ENCODE data around the gene CDH15.
"Not testable (repeated sequence)": the region's sequence is repeated elsewhere in the genome, so short reads cannot be mapped to it uniquely, and the experiment has no call there.

The CDH15 gene

GRCh38 chr16:89172528-89173173 is 1.1 kb downstream of the CDH15 start:
- DNase-seq (ENCODE audit: low read depth), result no peak

- DNase-seq (ENCODE audit: low read depth), result no peak
Measured at GRCh38 chr16:89173174-89173921, 1.8 kb downstream of the CDH15 start.

DNA sequence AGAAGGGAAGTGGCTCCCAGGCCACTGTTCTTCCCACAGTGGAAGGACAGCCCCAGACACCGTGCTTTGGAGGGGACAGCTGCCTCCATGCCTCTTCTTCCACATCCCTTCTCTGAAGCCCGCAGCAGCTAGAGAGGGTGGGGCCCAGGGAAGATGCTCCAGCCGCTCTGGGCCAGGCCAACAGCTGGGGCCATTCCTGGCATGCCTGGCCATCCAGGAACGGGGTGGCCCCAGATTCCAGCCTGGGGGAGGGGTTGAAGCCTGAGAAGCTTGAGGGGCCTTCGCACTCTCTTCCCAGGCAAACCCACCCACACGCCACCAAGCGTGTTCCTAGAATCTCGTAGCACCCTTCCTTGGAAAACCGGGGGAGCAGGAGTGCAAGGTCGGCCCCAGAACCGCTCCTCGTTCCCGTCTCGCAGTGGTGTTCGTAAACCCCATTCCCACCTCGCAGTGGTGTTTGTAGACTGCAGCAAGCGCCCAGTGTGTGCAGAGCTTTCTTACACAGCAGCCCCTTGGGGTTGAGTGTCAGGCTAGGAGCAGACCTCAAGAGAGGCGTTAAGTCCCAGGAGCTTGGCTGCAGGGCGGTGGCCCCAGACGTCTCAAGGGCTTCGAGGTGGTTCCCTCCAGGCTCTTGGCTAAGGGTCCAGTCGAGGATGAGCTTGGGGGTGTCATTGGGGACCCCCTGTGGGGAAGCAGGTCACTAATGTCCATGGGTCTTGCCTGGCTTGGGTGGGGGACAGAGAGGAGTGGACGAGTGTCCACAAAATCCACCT is 2.7 kb downstream of the CDH15 start:
- DNase-seq (ENCODE audit: low read depth), result no peak

GRCh38 chr16:89174877-89175276 is 3.3 kb downstream of the CDH15 start:
- DNase-seq (ENCODE audit: low read depth), result no peak

- no peak for DNase-seq (ENCODE audit: low read depth)
Measured at GRCh38 chr16:89175280-89176146, 4.0 kb downstream of the CDH15 start.

- no peak for DNase-seq (ENCODE audit: low read depth)
Measured at GRCh38 chr16:89176147-89176690, 4.7 kb downstream of the CDH15 start.

- DNase-seq (ENCODE audit: low read depth), result no peak
Measured at GRCh38 chr16:89176717-89177116, 5.2 kb downstream of the CDH15 start.

DNA sequence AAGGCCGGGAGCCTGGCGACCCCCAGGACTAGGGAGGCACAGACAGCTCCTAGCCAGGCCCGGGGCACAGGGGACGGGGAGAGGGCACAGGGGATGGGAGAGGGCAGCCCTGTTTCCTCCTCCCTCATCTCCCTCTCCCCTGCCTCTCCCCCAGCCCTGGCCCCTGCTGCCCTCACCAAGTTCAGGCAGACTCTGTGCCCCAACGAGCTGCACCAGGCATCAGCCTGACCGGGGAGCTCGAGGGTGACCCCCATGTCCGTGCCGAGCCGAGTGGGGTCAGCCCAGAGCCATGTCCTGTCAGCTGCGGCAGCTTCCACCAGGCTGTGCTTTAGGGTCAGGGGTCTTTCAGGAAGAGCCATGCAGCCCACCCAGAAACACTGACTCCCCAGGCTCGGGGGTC is 6.0 kb downstream of the CDH15 start:
- DNase-seq (ENCODE audit: low read depth), result no peak

DNA sequence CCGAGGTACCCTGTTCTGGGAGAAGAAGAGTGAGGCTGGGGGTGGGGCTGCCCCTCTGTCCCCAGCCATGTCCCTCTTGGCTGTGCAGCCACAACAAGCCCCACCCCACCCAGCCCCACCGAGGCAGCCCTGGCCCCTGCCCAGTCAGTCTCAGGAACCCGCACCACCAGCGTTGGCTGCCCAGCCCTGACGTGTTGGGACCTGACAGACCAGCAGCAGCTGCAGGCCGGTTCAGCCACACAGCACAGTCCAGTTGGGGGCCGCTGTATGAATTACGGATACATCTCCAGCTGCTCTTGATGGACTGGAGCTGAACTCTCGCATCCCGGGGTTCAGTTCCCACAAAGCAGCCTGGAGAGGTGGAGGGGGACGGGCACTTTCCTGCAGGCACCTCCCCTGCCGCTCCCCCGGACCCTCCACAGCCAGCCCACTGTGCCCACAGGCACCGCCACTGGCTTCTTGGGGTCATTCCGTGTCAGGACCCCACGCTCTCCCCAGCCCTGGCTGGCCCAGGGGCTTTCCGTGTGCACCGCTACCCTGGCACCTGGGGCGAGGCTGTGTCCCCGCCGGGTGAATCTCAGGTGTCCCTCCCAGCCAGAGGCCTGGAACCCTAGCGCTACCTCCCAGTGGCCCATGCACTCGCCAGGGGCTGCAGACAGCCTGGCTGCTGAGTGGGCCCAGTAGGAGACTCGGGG is 7.1 kb downstream of the CDH15 start:
- no peak for DNase-seq (ENCODE audit: low read depth)

DNA sequence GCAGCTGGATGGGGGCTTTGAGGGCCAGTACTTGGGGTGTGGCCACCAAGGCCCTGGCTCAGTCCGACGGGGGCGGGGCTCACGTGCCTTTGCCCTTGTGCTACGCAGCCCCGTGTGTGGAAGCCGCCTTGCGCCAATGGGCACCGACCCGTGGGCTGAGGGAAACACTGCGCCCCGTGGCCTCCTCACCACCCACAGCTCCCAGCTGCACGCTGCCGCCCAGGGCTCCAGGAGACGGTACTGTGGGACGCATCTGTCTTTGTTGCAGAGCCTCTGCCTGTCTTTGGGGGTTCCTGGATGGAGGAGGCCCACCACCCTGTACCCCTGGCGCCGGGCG is 7.6 kb downstream of the CDH15 start:
- no peak for DNase-seq (ENCODE audit: low read depth)

DNA sequence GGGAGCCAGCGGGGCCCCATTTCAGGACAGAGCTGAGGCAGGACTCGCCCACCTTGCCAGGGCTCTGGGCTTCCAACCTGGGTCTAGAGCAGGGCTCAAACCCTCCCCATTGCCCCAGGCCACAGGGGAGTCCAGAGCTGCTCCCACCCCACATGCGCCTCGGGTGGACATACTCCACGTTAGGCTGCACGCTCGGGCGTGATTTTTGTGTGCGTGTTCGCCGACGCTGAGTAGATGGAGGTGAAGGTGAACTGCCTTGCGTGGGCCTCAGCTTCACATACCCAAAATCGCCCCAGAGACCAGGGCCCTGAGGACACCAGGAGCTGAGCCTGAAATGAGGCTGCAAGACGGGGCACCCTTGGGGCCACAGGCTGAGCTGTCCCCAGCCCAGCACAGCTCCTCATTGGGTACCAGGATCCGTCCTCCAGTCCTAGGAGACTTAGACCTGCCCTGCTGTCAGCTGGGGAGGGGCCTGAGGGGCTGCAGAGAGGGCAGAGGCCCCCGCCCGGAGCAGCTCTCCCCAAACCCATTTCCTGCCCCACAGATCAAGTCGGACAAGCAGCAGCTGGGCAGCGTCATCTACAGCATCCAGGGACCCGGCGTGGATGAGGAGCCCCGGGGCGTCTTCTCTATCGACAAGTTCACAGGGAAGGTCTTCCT is 8.2 kb downstream of the CDH15 start:
- DNase-seq (ENCODE audit: low read depth), result no peak

DNA sequence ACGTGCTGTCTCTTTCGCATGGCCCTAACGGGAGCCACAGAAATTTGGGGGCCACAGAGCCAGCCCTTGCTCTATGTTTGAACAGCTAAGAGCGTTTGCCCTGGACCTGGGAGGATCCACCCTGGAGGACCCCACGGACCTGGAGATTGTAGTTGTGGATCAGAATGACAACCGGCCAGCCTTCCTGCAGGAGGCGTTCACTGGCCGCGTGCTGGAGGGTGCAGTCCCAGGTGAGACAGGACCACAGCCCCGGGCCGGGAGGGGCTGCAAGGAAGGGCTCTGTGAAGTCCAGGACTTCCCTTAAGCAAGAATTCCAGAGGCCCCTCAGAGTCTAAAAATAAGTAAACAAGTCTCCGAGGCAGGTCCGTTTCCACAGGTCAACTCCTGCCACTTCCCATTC is 11.9 kb downstream of the CDH15 start:
- DNase-seq (ENCODE audit: low read depth), result no peak

- no peak for DNase-seq (ENCODE audit: low read depth)
Measured at GRCh38 chr16:89183975-89184676, 12.6 kb downstream of the CDH15 start.

- DNase-seq (ENCODE audit: low read depth), result no peak
Measured at GRCh38 chr16:89184677-89184932, 13.1 kb downstream of the CDH15 start.

DNA sequence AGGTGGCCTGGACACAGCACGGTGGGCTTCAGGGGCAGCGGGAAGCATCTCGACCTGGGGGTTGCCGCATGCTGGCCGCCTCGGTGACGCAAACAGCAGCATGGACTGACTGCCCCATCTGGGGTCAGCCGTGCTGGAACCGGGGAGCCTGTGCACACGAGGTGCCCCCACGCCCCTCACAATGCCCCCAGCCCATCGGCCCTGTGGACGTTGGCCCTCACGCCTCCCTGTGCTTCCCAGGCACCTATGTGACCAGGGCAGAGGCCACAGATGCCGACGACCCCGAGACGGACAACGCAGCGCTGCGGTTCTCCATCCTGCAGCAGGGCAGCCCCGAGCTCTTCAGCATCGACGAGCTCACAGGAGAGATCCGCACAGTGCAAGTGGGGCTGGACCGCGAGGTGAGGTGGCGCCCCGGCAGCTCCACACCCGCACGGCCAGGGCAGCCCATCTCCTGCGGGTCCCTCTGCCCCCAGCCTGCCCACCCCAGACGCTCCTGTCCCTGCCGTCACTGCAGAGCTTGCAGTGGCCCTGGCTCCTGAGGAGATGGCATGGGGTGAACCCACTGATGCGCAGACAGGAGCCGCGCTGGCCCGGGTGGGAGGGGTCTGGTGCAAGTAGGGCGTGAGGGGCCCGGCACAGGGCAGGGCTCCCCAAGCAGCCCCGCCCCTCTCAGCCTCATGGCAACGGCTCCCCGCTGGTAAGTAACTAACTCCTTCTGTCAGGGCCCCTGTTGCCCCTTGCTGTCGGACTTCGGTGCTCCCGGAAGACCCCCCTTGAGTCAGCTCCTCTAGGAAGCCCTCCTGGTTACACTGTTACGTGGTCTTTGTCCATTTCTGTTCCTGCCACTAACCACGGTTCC is 13.6 kb downstream of the CDH15 start:
- DNase-seq (ENCODE audit: low read depth), result no peak

DNA sequence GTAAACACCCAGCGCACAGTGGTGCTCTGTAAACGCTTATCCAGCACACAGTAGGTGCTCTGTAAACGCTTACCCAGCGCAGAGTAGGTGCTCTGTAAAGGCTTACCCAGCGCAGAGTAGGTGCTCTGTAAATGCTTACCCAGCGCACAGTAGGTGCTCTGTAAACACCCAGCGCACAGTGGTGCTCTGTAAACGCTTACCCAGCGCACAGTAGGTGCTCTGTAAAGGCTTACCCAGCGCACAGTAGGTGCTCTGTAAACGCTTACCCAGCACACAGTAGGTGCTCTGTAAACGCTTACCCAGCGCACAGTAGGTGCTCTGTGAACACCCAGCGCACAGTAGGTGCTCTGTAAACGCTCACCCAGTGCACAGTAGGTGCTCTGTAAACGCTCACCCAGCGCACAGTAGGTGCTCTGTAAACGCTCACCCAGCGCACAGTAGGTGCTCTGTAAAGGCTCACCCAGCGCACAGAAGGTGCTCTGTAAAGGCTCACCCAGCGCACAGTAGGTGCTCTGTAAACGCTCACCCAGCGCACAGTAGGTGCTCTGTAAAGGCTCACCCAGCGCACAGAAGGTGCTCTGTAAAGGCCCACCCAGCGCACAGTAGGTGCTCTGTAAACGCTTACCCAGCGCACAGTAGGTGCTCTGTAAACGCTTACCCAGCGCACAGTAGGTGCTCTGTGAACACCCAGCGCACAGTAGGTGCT is 14.5 kb downstream of the CDH15 start:
- not testable (repeated sequence) for DNase-seq (ENCODE audit: low read depth)

- DNase-seq (ENCODE audit: low read depth), result not testable (repeated sequence)
Measured at GRCh38 chr16:89186593-89187031, 15.1 kb downstream of the CDH15 start.

DNA sequence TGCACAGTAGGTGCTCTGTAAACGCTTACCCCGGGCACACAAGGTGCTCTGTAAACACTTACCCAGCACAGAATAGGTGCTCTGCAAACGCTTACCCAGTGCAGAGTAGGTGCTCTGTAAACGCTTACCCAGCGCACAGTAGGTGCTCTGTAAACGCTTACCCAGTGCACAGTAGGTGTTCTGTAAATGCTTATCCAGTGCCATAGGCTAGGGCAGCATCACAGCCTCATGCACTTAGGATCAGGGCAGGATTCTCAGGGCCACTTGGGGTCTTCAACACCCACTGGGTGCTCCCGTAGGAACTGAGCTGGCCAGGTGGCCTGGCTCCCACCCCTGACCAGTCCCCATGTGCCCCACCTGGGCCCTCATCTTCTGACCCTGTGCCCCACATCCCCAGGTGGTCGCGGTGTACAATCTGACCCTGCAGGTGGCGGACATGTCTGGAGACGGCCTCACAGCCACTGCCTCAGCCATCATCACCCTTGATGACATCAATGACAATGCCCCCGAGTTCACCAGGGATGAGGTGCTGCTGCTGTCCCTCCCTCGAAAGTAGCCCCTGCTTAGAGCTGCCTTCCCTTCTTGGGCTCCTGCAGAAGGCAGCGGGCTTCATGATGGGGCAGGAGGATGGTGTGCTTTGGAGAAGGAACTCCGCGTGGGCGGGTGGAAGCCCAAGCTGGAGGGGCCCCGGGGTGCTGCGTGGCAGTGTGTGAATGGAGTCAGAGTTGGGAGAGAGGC is 15.7 kb downstream of the CDH15 start:
- DNase-seq (ENCODE audit: low read depth), result no peak

All from CMK (cell line).